Measurements from ENCODE around the gene CRABP1.

GRCh38 chr15:78396976-78397375, 56.8 kb downstream of the CRABP1 start:
- TF ChIP-seq POLR2A (IDR thresholded peaks at IDR 0.05) (no peak), POLR2AphosphoS5 (IDR thresholded peaks at IDR 0.05) (peak; percentile 31), EP300 (IDR thresholded peaks at IDR 0.05) (no peak)
- TF ChIP-seq, protein P1, sequence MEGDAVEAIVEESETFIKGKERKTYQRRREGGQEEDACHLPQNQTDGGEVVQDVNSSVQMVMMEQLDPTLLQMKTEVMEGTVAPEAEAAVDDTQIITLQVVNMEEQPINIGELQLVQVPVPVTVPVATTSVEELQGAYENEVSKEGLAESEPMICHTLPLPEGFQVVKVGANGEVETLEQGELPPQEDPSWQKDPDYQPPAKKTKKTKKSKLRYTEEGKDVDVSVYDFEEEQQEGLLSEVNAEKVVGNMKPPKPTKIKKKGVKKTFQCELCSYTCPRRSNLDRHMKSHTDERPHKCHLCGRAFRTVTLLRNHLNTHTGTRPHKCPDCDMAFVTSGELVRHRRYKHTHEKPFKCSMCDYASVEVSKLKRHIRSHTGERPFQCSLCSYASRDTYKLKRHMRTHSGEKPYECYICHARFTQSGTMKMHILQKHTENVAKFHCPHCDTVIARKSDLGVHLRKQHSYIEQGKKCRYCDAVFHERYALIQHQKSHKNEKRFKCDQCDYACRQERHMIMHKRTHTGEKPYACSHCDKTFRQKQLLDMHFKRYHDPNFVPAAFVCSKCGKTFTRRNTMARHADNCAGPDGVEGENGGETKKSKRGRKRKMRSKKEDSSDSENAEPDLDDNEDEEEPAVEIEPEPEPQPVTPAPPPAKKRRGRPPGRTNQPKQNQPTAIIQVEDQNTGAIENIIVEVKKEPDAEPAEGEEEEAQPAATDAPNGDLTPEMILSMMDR (IDR thresholded peaks at IDR 0.05): peak in 3 of 4 experiments; percentile 29 to 45 (median 35)

Measured in gastroesophageal sphincter (tissue), 3 donors.